Transverse colon (tissue), 4 donors: ENCODE data around the gene ARHGEF38. TPM values are rescaled to one million over a fixed set of nuclear protein-coding genes. Genes with fewer than 3 reads are reported as not detected.

ENCODE experiments used
- DNase-seq: peaks from one replicate; pipeline ENCODE4 v3.0.0-alpha.2; 2019
- H3K27ac ChIP-seq, 4 donors: fragments of 200-600 bp; sonication (generic); 2 replicates each; pipeline ENCODE4 v1.5.1; 2016 to 2018; ENCODE audit warnings: inconsistent platforms in 4 of 4
- H3K27me3 ChIP-seq: fragments of 200-600 bp; sonication (generic); 2 replicates; pipeline ENCODE4 v1.5.1; 2017; ENCODE audit warnings: inconsistent platforms
- H3K36me3 ChIP-seq, 4 donors: fragments of 200-600 bp; sonication (generic); 2 replicates each; pipeline ENCODE4 v1.5.1; 2017 to 2019; ENCODE audit warnings: inconsistent platforms in 4 of 4
- H3K4me1 ChIP-seq, 4 donors: fragments of 200-600 bp; sonication (generic); 2 replicates each; pipeline ENCODE4 v1.5.1; 2017 to 2020; ENCODE audit warnings: inconsistent platforms in 4 of 4
- H3K4me3 ChIP-seq, 4 donors: fragments of 200-600 bp; sonication (generic); 1 replicate in 1 of 4; 2 replicates in 3 of 4; pipeline versions ENCODE4 v1.5.1 to v1.6.1; 2017 to 2019; ENCODE audit warnings: inconsistent platforms in 4 of 4
- H3K9me3 ChIP-seq, 2 donors: fragments of 200-600 bp; sonication (generic); 2 replicates each; pipeline ENCODE4 v1.5.1; 2017 to 2019; ENCODE audit warnings: inconsistent platforms in 2 of 2
- CTCF ChIP-seq, 5 experiments: fragments of 200-600 bp in 3 of 5; fragments of 450-650 bp in 2 of 5; sonication (generic) in 3 of 5; IDR thresholded peaks; 1 replicate in 2 of 5; 2 replicates in 3 of 5; pipeline ENCODE4 v1.5.1; 2016 to 2017; ENCODE audit warnings: antibody characterized with exemption in 5 of 5, inconsistent platforms in 3 of 5, mild to moderate bottlenecking in 2 of 5, moderate library complexity in 1 of 5
- EP300 ChIP-seq: sonication (generic); formaldehyde crosslinking; IDR thresholded peaks from one replicate; pipeline ENCODE4 v1.6.1; 2017; ENCODE audit warnings: antibody characterized with exemption, low read depth
- POLR2A ChIP-seq: fragments of 450-650 bp; IDR thresholded peaks from one replicate; pipeline ENCODE4 v1.6.1; 2016; ENCODE audit warnings: antibody characterized with exemption, mild to moderate bottlenecking, moderate library complexity
- POLR2AphosphoS5 ChIP-seq, 3 donors: sonication (generic); formaldehyde crosslinking; IDR thresholded peaks; one replicate each; pipeline ENCODE4 v1.6.1; 2016; ENCODE audit warnings: antibody characterized with exemption in 3 of 3
- WGBS, 2 donors: methylation state at CpG; one replicate each; pipeline ENCODE4 v1.1.5; 2018; ENCODE audit warnings: low coverage in 1 of 2; 5-methylcytosine and 5-hydroxymethylcytosine counted together
- in situ Hi-C, 4 donors: fragments of 200-750 bp; cut with MboI; loops; one replicate each; pipeline versions ENCODE4 v1.15.0 to v1.15.1; 2017; ENCODE audit warnings: low sequenced_read_pairs in 3 of 4, low pct_ligation_motif_present in 1 of 4, low pct_unique_long_range_greater_than_20kb in 1 of 4
- intact Hi-C: fragments of 100-400 bp; cut with DNase I; formaldehyde crosslinking; loops from one replicate; pipeline ENCODE4 v1.15.1; 2023; ENCODE audit warnings: low total_unique reads
- total RNA-seq, 4 donors: library from RNA; depleted of rRNA; stranded (reverse); fragments of >200 nt; gene quantifications; one replicate each; pipeline ENCODE4 v1.1.0, GENCODE V29; 2016

The ARHGEF38 gene
- total RNA-seq, 4 donors from 2014 or later, result 2.6 to 18.1 (median 15.6) TPM

- no peaks in the 10 kb centered on the region for H3K36me3 ChIP-seq
- H3K27ac ChIP-seq, result no peak overlapping the region
- no peaks in the 10 kb centered on the region for H3K9me3 ChIP-seq
- intact Hi-C loops, result no loop called here
- H3K4me3 ChIP-seq, result no peak overlapping the region
- in situ Hi-C loops, result no loop called here
- no peak for DNase-seq
- no peaks in the 10 kb centered on the region for H3K27me3 ChIP-seq
- H3K4me1 ChIP-seq, result peaks cover 4 to 28% (median 22%) of the 10 kb centered on the region in 4 donors
- no peak for TF ChIP-seq EP300
- no peak for TF ChIP-seq POLR2AphosphoS5 (IDR thresholded peaks at IDR 0.05)
- no peak for TF ChIP-seq CTCF (IDR thresholded peaks at IDR 0.05)
- no peak for TF ChIP-seq POLR2A
These were observed 4.7 kb upstream of the ARHGEF38 start for GRCh38 chr4:105547769-105548168.

GRCh38 chr4:105548483-105548882 is 3.9 kb upstream of the ARHGEF38 start:
- H3K4me3 ChIP-seq, result no peak overlapping the region
- peaks cover 4 to 23% (median 18%) of the 10 kb centered on the region in 4 donors for H3K4me1 ChIP-seq
- TF ChIP-seq CTCF (IDR thresholded peaks at IDR 0.05), result no peak
- TF ChIP-seq EP300, result no peak
- TF ChIP-seq POLR2A, result no peak
- no peak for TF ChIP-seq POLR2AphosphoS5 (IDR thresholded peaks at IDR 0.05)
- 82 to 83% methylated on average over 1 of the region's 1 CpG for WGBS, 2 donors
- intact Hi-C loops, result no loop called here
- H3K27ac ChIP-seq, result no peak overlapping the region
- in situ Hi-C loops, result no loop called here
- no peaks in the 10 kb centered on the region for H3K36me3 ChIP-seq
- no peaks in the 10 kb centered on the region for H3K27me3 ChIP-seq
- no peak for DNase-seq
- no peaks in the 10 kb centered on the region for H3K9me3 ChIP-seq

GRCh38 chr4:105550641-105551040 is 1.8 kb upstream of the ARHGEF38 start:
- whole genome bisulfite sequencing, 2 donors, result 43 to 44% methylated on average over 3 of the region's 3 CpGs
- Histone ChIP-seq H3K27me3 (no peaks in the 10 kb centered on the region), H3K4me1 (peaks cover 0 to 20% (median 9%) of the 10 kb centered on the region in 4 donors), H3K9me3 (no peaks in the 10 kb centered on the region), H3K27ac (peak overlapping the region; percentile 87 to 95 (median 90)), H3K36me3 (no peaks in the 10 kb centered on the region), H3K4me3 (no peak overlapping the region)
- no peak for TF ChIP-seq EP300
- peak in 1 of 5 experiments; percentile 32 for TF ChIP-seq CTCF (IDR thresholded peaks at IDR 0.05)
- peak; percentile 11 for DNase-seq
- in situ Hi-C loops, result no loop called here
- intact Hi-C loops, result no loop called here

- no peaks in the 10 kb centered on the region for H3K27me3 ChIP-seq
These were observed 3.0 kb downstream of the ARHGEF38 start for GRCh38 chr4:105555409-105555808.

More at GRCh38 chr4:105555409-105555808, 3.0 kb downstream of the ARHGEF38 start:
- DNase-seq, result no peak
- H3K4me3 ChIP-seq, result no peak overlapping the region
- H3K27ac ChIP-seq, result no peak overlapping the region
- TF ChIP-seq EP300 (no peak), POLR2AphosphoS5 (IDR thresholded peaks at IDR 0.05) (no peak), POLR2A (no peak), CTCF (IDR thresholded peaks at IDR 0.05) (no peak)
- peaks cover 0 to 21% (median 9%) of the 10 kb centered on the region in 4 donors for H3K4me1 ChIP-seq
- 85 to 89% methylated on average over 3 to 4 of the region's 4 CpGs for WGBS, 2 donors
- no peaks in the 10 kb centered on the region for H3K36me3 ChIP-seq
- intact Hi-C loops (no loop called here), in situ Hi-C loops (no loop called here)
- H3K9me3 ChIP-seq, result no peaks in the 10 kb centered on the region
